Glomerular endothelial cell (primary cell): ENCODE measurements around the gene PDK1. TPM values are rescaled to one million over a fixed set of nuclear protein-coding genes. Genes with fewer than 3 reads are reported as not detected.
"Not testable (repeated sequence)": the region's sequence is repeated elsewhere in the genome, so short reads cannot be mapped to it uniquely, and the experiment has no call there.

Source experiments
- DNase-seq: peaks from one replicate; pipeline ENCODE4 v3.0.0-alpha.2; 2011; ENCODE audit warnings: low read depth, low spot score; ENCODE audit errors: extremely low read depth
- total RNA-seq: library from RNA; depleted of rRNA; stranded (reverse); fragments of >200 nt; gene quantifications from 2 replicates; pipeline ENCODE4 v1.2.3, GENCODE V29; 2015

PDK1 gene
- 6.4 and 10.0 TPM in 2 replicates for total RNA-seq

DNA sequence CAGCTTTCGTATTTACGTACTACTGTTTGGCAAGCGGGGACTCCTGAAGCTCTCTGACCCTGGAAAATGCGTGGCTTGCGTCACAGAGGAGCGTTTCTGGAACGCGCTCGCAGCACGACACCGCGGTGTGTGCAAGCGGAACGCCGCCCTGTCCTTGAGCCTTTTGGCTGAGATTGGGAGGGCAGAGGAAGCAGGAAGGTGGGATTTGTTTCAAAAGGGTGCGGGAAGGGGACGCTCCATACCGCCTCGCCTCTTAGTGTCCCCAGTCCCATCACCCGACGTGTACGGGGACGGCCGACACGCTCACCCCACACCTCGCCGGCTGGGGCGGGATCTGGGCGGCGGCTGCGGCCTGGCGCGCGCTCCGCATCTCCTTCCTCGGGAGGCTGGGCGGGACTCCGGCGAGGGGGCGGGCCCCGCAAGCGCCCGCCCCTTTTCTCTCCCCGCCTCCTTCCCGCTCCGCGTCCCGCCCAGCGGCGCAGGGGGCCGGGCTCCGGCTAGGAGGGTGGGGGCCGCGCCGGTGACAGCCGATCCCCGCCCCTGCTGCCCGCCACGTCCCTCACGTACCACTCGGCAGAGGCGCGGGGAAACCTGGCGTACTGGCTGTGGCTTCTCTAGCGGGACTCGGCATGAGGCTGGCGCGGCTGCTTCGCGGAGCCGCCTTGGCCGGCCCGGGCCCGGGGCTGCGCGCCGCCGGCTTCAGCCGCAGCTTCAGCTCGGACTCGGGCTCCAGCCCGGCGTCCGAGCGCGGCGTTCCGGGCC is at the start of gene PDK1:
TSS of gene PDK1 (plus strand) at position 569 of the 762 bp plus-strand sequence. CDS start at position 630, 61 bp downstream.
- no peak for DNase-seq

DNA sequence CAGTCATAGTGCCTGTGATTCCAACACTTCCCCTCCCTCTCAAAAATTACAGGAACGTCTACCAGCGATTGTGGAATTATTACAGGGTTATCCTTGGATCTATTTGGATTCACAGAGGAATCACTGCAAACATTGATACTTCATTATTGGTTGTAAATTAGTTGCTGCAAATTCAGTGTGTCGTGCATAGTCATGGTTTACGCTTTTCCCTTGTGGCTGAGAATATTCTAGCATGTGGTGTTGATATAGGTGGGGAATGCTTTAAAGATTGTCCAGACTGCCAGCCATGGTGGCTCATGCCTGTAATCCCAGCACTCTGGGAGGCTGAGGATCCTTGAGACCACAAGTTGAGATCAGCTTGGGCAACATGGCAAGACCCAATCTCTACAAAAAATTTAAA is 48.7 kb upstream of the PDK1 start:
- no peak for DNase-seq

DNA sequence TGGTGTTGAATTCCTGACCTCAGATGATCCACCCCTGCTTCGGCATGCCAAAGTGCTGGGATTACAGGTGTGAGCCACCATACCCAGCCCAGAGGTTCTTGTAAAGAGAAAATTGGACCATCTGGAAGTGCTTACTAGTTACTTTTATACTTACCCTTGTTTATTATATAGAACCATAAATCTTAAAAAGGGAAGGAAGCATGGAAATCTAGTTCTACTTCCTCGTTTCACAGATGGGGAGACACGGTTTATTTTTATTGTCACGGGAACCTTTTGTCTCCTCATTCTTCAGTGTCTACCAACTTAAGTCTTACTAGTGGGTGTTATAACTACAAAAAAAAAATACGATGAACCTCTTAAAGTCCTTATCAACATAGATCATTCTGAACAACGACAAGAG is 45.8 kb upstream of the PDK1 start:
- DNase-seq: no peak

DNA sequence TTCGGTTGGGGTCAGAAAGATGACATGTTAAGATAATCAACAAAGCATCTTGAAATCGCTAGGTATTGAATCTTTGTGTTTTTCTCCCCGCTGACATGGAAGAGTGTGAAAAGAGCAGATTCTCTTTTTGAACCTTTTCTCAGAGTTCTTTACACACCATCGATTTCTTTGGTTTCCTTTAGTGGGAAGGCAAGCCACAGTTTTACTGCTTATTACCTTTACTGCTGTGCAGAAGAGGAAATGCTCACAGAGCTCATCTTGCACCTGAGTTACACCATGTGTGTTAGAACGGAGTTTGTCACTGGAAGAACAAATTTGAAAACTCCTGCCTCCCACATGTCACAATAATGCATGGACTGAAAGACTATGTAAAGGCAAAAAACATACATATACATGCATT is 45.3 kb upstream of the PDK1 start:
- no peak for DNase-seq

DNA sequence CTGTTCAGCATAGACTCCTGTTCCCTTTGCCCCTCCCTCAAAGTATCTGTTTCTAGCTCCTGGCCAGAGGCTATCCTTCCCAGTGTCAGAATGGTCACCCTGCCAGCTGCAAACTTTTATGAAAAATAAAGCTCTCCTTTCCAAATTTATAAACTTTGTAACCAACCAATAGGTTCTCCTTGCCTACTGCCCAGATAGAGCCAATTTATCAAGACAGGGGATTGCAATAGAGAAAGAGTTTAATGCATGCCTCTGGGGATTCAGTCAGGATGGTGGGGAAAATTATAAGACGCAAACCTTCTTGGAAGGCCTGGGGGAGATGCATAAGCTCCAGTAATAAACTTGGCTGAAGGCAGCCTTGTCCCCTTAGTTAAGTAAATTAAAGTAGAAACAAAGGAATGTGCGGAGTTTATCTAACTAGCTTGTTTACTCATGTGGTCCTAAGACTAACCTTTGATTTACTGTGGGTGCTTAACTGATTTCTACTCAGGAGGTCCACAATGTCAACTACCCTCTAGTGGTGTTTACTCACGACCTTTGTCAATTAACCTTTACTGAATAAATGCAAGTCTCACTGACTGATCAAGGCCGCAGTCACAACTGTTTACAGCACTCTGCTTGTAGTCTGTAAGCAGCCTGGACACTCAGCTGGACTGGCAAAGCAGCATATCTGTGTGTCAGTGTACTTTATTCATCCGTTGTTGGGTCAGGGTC is 42.9 kb upstream of the PDK1 start:
- DNase-seq: no peak

DNA sequence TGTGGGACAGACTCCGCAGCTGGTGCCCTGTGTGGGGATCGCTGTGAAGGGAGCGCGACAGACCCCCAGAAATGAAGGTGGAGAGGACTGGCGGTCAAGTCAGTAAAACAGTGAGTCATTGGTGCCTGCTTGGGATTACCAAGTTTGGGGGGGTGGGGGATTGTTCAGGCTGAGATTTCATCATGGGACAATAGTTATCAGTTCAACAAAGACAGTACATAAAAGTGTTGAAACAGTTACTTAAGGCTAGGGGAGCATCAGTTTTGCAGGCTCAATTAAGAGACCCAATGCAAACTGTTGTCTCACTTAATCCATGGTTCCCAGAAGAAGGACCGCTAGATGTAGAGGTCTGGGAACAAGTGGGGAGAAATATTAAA is 42.4 kb upstream of the PDK1 start:
- DNase-seq: no peak

DNA sequence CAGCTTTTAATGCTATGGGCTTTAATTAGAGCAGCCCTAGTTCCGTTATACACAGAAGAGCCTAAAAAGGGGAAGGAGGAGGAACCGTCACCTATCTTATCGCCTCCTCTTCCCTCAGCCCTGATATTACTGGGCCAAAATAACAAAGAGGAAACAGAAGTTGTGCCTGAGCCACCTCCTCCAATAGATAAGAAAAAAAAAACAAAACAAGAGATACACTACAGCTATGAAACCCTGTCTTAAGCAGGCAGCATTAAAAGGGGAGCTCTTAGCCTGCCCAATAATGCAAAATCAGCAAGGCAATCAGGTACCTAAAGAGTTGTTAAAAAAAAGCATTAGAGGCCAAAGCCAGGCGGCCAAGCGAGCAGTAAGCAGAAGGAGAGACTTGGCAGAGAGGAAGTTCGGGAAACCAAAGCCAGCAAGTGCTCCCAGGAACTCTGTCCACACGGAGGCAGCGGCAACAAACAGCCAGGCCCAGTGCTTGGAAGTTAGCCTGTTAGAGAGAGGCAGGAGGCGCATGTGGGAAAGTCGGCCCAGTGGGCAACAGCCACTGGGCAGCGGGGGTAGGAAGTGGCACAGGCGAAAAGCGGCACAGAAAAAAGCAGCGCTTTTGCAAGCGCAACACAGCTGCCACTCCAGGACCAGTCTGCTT is 41.8 kb upstream of the PDK1 start:
- no peak for DNase-seq

DNA sequence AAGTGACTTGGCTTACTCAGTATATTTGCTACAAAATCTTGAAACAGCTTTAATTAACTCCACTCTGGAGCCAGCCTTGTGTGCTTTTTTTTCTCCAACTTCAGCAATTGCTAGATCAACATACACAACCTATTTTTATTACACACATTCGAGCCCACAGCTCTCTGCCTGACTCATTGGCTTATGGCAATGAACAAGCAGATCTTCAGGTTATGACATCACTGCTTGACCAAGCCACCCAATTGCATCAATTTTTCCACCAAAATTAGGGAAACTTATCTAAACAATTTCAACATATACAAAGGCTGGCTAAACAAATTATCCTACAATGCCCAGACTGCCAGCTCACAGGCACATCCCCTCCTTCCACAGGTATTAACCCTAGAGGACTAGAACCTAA is 39.6 kb upstream of the PDK1 start:
- no peak for DNase-seq

DNA sequence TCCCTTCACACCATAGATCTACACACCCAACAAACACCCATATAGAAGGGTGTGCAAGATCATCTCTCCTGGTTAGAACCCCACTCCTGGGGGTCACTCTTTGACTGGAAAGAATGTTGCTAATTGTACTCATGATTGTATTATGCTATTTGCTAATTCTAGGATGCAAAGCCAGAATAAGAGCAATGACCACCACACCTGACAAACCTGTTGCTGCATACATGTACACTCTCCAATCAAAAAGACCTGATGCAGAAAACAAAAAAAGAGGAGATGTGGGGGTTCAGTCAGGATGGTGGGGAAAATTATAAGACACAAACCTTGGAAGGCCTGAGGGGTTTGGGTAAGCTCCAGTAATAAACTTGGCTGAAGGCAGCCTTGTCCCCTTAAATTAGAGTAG is 36.9 kb upstream of the PDK1 start:
- no peak for DNase-seq

DNA sequence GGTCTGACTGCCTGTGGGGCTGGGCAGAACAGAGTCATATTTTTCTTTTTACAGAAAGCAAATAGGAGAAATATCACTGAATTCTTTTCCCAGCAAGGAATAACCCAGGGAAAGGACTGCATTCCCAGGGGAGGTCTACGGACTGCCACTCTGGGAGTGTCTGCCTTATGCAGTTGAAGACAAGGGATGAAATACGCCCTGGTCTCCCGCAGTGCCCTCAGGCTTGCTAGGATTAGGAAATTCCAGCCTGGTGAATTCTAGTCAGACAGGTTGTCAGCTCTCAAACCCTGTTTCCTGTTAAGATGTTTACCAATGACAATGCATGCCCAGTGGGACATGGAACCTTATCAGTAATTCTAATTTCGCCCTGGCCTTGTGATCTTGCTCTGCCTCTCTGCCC is 30.3 kb upstream of the PDK1 start:
- DNase-seq: no peak

DNA sequence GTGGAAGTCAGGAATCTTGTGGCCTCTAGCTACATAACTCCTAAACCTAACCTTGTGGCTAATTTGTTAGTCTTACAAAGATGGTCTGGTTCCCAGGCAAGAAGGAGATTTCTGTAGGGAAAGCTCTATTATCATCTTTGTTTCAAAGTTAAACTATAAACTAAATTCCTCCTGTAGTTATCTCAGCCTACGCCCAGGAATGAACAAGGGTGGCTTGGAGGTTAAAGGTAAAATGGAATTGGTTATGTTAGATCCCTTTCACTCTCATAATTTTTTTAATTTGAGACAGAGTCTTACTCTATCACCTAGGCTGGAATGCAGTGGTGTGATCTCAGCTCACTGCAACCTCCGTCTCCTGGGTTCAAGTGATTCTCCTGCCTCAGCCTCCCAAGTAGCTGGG is 24.6 kb upstream of the PDK1 start:
- DNase-seq: no peak

DNA sequence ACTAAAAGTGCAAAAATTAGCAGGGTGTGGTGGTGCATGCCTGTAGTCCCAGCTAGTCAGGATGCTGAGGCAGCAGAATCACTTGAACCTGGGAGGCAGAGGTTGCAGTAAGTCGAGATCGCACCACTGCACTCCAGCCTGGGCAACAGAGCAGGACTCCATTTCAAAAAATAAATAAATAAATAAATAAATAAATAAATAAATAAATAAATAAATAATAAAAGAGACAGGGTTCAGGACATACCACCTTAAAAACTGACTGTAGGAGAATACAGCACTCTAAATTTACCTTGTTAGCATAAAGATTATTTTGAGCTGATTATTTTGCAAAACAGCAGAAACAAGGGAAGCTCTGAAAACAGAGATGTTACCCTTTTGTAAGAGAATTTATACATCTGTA is 23.4 kb upstream of the PDK1 start:
- not testable (repeated sequence) for DNase-seq

DNA sequence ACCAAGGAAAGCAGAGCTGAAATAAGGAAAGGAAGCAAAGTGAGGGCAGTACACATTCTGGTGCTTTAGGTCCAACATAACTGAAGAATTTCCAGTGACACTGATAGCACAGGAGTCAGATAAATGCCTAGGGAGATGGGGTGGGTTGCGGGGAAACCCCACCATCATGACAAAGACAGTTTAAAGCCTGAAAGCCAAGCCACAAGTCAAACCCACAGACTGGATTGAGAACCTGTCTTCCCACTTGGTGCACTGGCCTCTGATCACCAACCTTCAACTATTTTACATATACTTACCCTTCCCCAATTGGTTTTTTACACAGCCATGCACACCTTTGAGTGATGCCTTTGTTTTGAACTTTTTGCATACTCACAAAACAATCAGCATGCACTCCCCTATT is 22.2 kb upstream of the PDK1 start:
- DNase-seq: no peak

DNA sequence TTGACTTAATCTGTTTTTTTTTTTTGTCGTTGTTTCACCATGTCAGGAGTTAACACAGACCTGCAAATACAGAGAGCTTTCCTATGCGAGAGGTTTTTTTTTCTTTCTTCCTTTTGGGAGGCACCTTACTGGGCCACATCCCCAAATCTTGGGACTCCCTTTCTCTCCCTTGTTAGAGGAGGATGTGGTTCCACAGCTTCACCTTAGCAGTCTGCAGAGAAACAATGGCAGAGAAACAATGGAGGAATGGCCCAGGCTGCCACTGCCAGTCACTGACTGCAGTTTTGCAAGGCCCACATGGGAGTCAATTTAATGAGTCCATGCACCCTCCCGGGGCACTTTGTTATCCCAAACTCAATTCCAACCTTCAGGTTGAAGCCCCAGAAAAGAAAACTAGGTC is 20.8 kb upstream of the PDK1 start:
- no peak for DNase-seq

DNA sequence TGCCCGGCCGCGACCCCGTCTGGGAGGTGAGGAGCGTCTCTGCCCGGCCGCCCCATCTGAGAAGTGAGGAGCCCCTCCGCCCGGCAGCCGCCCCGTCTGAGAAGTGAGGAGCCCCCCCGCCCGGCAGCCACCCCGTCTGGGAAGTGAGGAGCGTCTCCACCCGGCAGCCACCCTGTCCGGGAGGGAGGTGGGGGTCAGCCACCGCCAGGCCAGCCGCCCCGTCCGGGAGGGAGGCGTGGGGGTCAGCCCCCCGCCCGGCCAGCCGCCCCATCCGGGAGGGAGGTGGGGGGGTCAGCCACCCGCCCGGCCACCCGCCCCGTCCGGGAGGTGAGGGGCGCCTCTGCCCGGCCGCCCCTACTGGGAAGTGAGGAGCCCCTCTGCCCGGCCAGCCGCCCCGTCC is 18.0 kb upstream of the PDK1 start:
- not testable (repeated sequence) for DNase-seq

DNA sequence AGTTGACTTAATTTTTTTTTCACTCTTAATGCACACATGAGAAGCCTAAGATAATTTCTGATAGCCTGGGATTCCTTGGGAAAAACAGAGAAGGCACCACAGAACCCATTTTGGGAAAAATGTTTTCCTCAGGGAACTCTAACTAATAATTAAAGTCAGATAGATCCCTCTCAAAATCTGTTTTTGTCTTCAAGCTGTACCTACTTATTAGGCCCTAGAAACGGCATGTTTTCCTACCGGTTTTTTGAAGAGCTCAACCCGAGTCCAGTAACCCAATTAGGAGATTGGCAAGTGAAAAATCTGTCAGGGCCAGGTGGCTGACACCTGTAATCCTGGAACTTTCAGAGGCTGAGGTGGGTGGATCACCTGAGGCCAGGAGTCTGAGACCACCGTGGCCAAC is 16.1 kb upstream of the PDK1 start:
- DNase-seq: no peak

DNA sequence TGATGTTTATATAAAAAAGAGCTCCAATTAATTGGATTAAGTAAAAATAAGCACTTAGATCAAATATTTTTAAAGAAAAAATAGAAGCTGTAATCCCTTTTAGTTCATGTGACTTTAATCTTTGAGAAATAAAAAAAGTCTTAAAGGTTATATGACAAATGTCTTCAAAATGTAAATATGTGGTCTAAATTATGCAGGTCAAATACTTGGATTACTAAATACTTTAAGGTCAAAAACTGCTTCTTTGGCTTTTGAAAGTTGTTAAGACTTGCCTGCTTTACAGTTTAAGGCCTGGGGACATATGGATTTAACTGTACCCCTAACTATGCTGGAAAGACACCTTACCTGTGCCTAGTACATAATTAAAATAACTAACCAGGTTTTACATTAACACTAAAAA is 15.5 kb upstream of the PDK1 start:
- DNase-seq: no peak

DNA sequence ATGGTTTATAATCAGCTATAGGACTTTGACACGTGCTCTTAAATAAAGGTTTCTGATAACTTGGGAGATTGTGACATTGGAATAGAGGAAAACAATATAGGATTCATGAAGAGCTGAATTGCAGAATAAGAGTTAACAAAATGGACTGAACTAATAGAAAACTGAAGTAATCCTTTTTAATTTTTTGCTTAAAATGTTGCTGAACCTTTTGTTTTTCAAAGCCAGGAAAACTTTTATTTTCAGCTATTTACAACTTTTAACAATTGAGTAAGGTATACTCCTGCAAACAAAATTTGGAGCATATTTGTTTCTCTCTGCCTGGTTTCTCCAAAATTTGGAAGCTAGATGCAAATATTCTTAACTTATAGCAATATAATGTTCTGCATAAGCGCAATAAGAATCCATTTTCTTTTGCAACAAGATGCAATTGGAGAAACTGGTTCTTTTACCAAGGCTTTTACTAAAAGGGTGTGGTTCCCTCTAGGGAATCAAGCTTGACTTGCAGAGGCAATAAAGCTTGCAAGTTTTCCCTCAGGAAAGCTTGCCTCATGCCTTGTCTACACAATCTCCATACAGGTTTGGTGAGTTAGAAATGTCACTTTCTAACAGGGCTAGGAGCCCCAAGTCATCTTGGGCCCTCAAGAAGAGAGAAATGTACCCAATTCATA is 10.3 kb upstream of the PDK1 start:
- DNase-seq: no peak

DNA sequence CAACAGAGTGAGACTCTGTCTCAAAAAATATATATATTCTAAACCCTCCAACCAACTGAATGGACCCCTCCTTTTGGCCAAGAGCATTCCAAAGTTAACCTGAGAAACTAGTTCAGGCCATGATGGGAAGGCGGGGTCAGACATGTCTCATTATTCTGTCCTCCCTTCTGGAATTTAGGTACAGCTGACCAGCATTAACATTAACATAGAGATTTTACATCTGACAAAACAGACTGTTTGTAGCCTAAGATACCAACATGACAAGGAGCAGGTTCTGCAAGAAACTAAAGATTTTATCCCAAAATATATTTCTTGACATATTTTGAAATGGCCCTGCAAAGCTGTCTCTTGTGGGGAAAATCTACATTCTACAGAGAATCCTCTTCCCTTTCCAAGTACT is 6.8 kb upstream of the PDK1 start:
- no peak for DNase-seq

DNA sequence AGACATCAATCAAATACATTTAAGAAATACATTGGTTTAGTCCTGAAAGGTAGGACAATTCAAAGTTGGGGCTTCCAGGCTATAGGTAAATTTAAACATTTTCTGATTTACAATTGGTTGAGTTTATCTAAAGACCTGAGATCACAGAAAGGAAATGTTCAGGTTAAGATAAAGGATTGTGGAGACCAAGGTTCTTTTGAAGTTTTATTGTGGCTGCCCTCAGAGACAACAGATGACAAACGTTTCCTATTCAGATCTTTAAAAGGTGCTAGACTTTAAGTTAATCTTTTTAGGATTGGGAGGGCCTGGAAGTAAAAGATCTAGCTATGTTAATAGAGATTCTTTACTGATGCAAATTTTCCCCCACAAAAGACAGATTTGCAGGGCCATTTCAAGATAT is 6.1 kb upstream of the PDK1 start:
- not testable (repeated sequence) for DNase-seq

DNA sequence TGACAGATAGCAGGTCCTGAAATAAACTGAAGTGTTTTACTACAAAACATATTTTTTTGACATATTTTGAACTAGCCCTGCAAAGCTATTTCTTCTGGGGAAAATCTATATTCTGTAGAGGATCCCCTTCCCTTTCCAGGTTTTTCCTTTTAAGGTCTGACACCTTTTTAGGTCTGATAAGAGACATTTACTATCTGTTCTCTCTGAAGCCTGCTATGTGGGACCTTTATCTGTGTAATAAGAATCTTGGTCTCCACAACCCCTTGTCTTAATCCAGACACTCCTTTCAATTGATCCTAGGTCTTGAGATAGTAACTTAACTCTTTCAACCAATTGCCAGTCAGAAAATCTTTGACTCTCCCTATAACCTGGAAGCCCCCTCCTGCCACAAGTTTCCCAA is 5.5 kb upstream of the PDK1 start:
- DNase-seq: no peak
